GM18868 (cell line): ENCODE data around the gene S100A13.
A peak's percentile ranks its signal among the peaks of the same experiment; 100 is the strongest.
"Not testable (repeated sequence)": the region's sequence is repeated elsewhere in the genome, so short reads cannot be mapped to it uniquely, and the experiment has no call there.

Experiments
- ATAC-seq: cut with Tn5 transposase; IDR thresholded peaks from one replicate; pipeline ENCODE4 v1.9.1; 2021; ENCODE audit warnings: mild to moderate bottlenecking, moderate library complexity; ENCODE audit not compliant: unreplicated experiment

S100A13 gene

DNA sequence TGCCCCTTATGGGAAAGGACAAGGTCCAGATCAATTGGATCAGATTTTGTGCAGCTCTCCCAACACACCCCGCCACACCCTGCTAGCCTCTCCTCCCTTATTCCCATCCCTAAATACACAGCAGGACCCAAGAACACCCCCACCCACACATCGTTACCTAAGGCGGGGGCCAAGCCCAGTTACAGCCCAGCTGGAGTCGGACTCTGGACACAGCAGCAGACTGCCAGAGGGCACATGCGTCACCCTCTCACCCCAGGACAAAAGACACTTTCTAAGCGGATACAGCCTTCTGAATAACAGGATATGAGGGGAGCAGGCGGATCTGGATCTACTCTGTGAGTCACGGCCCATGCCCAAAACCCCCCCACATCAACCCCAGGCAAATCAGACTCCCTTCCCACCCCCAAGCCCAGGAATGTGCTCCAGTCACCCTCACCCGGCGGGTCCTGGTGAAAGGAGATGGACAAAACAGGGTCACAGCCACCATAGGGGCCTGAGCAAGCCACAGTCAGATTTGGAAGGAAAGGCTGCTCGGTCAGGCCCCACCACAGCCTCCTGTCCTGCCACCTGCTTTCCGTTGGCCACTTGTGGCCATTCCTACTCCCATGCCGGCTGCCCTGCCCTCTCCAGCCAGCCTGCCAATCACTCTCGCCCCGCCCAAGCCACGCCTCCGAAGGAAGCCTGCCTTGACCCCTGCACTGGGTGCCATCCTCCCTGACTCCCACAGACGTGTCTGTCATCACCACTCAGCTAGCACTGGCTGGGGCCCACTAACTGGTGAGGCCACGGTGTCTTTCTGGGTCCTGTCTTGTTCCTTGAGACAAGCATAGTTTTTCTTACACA, 18.3 kb downstream of the S100A13 start:
- no peak for ATAC-seq

DNA sequence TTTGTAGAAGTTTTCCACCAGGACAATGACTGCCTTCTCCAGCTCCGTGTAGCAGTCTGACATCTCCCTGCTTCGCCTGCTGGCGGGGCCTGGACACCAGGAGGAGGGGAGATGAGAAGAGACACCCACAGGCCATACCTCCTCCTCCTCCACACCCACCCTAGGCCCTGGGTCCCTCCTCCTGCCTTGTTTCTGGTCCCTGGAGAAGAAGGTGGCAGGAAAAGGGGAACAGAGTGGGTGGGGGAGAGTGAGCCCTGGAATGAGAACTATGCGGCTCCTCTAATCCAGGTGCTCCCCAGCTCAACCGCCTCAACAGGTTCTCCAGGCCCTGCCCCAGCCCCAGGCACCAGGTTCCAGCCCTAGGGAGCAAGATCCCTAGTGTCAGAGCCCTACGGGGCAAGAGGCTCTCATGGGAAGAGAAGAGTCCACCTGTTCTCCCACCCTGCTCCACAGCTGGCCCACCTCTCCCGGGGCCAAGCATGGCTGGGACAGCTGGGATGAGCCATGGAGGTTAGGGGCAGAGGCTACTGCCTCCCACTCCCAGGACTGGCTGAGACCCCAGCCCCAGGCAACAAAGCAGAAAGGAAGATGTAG, 19.1 kb downstream of the S100A13 start:
- no peak for ATAC-seq

DNA sequence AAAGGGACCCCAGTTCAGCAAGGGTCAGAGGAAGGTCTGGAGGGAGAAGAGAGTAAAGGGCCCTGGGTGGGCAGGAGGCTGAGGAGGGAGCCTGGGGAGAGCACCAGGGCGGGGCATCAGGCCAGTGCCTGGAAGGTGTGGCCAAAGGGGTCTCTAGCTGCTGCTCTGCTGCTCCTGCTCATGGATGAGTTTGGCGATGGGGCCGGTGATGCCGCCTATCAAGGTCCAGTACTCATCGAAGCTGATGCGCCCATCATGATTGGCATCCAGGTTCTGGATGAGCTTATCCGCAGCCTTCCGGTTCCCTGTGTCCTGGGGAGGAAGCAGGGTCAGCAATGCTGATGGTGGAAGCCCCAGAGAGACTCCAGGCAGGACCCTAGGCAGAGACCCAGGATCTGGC, 19.9 kb downstream of the S100A13 start:
- ATAC-seq = no peak

DNA sequence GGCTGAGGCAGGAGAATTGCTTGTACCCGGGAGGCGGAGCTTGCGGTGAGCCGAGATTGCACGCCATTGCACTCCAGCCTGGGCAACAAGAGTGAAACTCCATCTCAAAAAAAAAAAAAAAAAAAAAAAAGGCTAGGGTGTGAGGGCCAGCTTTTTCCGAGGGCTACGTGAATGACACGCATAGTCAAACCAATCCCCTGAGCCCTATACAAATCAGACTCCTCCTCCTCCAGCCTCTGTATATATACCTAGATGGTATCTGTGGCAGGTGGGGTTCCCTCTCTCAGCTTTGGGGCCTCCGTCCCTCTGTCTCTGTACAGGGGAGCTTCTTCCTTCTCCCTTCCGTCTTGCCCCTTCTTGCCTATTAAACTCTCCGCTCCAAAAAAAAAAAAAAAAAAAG, 21.1 kb downstream of the S100A13 start:
- ATAC-seq = no peak

DNA sequence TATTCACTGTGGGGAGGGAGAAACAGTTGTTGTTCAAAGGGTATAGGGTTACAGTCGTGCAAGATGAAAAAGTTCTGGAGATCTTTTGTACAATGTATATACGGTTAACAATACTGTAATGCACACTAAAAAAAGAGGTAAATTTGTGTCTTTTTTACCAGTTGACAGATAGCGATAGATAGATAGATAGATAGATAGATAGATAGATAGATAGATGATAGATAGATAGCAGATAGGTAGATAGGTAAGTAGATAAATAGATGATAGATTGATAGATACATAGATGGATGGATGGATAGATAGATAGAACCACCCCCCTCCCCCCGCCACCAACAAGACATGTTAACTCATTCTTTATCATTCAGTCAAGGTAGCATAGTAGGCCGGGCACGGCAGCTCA, 24.6 kb downstream of the S100A13 start:
- no peak for ATAC-seq

DNA sequence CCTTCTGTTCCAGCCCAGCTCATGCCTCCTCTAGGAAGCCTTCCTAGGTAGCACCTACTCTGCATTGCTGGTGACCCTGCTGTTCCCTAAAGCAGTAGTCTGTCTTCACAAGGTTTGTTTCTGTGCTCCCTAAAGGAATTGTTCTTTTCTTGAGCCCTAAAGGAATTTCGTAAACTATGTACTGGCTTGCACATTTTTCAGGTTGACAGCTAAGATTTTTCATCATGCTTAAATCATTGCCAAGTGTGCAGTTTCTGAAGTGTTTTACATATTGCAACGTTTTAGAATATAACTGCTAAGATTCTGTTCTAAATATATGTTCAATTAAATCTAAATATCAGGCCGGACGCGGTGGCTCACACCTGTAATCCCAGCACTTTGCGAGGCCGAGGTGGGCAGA, 27.5 kb downstream of the S100A13 start:
- ATAC-seq = no peak

DNA sequence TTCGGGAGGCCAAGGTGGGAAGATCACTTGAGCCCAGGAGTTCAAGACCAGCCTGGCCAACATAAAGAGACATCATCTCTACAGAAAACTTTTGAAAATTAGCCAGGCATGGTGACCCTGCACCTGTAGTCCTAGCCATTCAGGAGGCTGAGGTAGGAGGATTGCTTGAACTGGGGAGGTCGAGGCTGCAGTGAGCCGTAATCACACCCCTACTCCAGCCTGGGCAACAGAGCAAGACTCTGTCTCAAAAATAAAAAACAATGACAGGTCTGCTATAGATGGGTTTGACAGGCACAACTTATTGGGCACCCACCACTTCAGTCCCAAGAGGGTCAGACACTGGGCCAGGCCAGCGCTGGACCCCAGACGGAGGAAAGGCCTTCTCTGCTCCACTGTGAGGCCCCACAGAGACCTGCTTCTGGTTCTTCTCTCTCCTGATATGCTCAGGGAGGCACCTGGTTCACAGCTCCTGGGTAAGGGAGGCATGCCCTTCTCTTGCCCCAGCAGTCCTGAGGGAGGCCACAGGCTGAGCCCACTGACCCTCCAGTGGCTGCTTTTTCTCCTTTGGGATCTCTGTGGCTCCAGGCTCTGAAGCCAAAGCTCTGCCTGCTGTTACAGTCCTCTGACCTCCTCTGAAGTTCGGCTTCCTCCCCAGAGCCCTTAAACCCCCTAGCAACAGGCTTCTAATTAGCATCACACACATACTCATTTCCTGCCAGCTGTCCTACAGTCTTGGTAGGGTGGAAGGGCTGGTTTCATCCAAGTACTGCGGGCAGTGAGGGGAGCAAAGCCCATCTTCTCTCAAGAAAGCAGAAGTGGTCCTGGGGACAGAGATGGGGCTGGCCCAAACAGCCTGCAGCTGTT, 28.8 kb downstream of the S100A13 start:
- ATAC-seq = peak; percentile 95

DNA sequence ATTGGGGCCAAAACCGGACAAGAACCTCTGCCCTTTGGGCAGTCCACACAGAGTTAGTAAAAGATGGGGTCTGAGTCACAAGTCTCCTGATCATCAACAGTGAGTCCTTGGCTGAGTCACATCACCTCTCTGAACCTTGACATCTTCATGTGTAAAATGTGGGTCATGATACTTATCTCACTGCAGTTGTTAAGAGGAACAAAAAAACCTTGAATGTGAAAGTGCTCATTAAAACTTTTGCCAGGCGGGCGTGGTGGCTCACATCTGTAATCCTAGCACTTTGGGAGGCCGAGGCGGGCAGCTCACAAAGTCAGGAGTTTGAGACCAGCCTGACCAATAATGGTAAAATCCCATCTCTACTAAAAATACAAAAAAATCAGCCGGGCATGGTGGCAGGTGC, 30.1 kb downstream of the S100A13 start:
- ATAC-seq = no peak

DNA sequence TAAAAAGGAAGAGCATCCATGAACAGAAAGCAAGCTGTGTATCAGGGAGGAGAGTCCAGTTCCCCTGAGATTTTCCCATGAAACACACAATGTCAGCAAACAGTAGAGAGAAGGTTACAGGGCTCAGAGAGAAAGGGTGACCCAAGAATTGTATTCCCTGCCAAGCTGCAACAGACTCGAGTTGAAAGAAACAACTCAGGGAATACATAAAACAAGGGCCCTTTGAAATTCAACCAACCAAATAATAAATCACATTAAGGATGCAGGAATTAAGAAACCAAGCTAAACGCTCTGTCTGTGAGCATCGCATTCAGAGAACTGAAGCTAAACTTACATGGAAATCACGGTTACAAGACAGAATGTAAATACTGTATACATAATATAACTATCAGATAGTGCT, 34.6 kb downstream of the S100A13 start:
- ATAC-seq = no peak

DNA sequence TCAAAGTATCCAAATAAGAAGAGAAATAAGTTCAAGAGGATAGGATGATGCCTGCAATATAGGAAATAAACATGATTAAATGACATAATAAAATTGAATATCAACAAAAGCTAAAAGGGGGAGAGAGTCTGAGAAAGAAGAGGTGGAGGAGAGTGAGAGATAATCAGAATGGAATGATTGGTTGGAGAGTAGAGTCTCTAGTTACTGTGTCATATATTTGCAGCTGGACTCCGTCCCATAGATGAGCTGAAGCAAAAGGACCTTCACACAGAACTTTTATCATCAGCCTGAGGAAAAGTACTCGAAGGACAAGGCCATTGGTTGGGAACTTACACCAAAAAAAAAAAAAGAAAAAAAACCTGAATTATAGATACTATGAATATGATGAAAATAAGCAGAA, 38.8 kb downstream of the S100A13 start:
- no peak for ATAC-seq

DNA sequence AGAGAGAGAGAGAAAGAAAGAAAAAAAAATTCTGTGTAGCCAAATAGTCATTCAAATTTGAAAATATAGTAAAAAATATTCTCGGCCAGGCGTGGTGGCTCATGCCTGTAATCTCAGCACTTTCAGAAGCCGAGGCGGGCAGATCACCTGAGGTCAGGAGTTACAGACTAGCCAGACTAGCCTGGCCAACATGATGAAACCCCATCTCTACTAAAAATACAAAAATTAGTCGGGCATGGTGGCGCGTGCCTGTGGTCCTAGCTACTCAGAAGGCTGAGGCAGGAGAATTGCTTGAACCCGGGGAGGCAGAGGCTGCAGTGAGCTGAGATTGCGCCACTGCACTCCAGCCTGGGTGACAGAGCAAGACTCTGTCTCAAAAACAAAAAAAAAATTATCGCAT, 39.3 kb downstream of the S100A13 start:
- not testable (repeated sequence) for ATAC-seq

DNA sequence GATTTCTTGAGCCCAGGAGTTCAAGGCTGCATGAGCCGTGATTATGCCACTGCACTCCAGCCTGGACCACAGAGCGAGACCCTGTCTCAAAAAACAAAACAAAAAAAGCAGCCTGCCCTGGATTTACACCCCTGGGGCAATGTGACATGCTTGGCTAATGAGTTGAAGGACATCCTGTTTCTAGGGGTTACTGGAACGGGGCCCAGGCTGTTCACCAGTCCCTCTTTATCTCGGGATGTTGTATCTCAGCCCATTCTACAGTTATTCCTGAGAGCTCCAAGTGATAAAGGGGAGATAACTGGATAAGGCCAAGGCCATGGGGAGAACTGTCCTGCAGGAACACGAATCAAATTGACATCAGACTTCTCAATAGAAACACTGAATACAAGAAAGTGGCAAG, 40.0 kb downstream of the S100A13 start:
- no peak for ATAC-seq

DNA sequence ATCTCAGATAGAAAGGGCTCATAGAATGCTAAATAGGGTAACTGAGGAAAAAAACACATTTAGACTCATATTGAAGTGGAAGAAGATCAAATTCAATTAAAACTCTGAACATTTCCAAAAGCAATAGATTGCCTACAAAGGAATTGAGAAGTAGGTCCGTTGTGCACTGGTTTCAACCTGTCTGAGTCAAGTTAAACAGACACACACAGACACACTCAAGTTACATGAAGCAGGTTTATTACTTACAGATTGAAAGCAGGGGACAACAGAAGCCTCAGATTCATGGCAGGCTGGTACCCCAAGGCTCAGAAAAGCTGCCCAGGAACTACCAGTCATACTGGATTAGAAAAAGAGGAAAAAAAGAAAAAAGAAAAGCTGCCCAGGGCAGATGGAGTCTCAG, 41.0 kb downstream of the S100A13 start:
- no peak for ATAC-seq

DNA sequence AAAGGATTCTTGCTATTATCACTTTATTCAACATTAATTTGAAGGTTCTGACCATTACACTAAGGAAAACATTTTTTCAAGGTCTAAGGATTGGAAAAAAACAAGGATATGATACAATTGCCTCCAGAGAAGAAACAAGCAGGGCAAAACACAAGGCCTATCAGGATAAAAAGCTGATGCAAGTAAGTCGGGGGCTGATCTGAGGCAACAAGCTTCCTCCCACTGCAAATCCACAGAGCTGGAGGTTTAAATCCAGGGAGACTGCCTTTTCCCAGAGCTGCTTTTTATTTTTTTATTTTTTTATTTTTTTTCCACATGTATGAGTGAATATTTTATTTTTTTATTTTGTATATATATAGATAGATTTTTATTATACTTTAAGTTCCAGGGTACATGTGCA, 42.3 kb downstream of the S100A13 start:
- no peak for ATAC-seq

DNA sequence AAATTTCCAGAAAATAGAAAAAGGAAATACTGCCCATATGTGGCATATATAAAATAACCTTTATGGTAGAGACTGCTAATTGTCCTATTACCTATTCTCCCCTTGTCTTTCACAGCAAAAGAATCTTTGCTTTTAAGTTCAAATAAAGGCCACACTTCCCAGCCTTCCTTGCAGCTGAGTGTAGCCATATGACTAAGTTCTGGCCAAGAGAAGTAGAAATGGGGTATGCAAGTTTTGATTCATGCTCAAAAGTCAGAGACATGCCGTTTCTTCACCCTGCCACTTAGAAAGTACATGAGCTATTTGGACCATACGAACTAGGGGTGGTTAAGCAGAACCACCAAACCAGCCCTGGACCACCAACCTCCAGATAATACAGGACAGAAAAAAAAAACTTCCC, 43.3 kb downstream of the S100A13 start:
- no peak for ATAC-seq

DNA sequence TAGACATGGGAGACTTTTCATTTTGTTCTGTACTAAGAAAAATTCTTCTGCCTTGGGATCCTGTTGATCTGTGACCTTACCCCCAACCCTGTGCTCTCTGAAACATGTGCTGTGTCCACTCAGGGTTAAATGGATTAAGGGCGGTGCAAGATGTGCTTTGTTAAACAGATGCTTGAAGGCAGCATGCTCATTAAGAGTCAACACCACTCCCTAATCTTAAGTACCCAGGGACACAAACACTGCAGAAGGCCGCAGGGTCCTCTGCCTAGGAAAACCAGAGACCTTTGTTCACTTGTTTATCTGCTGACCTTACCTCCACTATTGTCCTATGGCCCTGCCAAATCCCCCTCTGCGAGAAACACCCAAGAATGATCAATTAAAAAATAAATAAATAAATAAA, 43.8 kb downstream of the S100A13 start:
- ATAC-seq = not testable (repeated sequence)

DNA sequence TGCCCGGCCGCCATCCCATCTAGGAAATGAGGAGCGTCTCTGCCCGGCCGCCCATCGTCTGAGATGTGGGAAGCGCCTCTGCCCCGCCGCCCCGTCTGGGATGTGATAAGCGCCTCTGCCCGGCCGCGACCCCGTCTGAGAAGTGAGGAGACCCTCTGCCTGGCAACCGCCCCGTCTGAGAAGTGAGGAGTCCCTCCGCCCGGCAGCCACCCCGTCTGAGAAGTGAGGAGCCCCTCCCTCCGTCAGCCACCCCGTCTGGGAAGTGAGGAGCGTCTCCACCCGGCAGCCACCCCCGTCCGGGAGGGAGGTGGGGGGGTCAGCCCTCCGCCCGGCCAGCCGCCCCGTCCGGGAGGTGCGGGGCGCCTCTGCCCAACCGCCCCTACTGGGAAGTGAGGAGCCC, 44.5 kb downstream of the S100A13 start:
- not testable (repeated sequence) for ATAC-seq

DNA sequence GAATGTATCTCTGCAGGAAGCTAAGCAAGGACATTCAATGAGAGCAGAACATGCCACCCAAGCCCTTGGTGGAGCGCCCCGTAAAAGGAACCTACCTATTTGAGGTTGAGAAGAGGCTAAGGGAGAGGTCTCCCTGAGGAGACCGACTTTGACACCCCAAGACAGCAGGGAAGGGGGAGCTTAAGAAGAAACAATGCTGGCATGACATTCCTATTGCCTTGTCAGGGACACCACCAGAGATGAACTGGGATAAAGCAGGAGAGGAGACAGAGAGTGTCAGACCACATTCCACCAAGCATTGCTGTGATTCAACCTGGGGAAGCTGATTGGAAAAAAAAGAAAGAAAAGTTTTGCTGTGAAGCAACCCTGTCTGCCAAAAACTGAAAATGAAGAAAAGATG, 48.4 kb downstream of the S100A13 start:
- ATAC-seq = no peak

DNA sequence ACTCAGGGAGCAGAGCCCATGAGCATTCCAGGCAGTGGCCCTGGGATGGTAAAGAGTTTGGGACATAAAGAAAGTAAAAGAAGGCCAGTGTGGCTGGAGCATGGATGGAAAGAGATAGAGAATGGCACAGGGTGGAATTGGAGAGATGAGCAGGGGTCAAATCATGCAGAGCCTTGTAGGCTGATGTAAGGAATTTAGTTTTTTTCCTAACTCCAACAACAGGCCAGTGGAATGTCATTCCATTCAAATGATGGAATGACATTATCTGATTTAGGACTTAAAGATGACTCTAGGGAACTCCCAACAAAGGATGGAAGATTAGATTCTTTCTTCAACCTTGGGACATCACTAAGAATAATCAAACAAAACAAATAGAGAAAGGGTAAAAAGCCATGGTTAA, 48.8 kb downstream of the S100A13 start:
- ATAC-seq = no peak

DNA sequence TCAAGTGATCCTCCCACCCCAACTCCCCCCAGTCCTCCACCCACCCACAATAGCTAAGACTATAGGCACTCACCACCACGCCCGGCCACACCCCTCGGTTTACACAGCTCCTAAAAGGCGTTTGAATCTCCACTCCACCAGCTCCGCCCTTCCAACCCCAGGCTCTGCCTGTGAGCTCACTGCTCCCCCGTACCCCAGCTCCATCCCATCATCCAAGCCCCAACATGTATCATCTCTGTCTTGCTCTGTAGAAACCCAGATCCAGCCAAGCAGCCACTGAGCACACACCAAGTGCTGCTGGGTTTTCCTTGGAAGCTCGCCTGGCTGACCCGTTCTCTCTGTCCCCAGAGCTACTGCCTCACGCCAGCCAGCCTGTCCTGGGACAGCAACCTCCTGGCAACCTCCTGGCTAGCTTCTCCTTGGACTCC, 49.7 kb downstream of the S100A13 start:
- ATAC-seq = no peak

DNA sequence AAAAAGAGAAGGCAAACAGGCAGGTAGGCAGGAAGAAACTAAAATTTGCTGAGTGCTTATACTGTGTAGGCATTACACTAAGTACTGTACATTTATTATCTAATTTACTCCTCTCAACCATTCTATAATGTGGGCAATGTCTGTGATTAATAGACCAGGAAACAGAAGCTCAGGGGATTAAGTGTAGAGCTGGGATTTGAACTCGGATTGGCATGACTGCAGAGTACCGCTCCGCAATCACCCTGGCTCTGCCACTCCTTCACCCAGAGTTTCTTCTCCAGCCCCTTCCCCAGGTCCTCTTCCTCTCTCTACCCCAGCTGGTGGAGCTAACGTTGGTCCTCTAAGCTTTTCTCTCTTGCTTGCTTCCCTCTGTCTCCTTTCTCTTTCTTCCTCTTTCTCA, 50.2 kb downstream of the S100A13 start:
- no peak for ATAC-seq

DNA sequence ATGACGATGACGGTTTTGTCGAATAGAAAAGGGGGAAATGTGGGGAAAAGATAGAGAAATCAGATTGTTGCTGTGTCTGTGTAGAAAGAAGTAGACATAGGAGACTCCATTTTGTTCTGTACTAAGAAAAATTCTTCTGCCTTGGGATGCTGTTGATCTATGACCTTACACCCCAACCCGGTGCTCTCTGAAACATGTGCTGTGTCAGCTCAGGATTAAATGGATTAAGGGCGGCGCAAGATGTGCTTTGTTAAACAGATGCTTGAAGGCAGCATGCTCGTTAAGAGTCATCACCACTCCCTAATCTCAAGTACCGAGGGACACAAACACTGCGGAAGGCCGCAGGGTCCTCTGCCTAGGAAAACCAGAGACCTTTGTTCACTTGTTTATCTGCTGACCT, 51.8 kb downstream of the S100A13 start:
- ATAC-seq = not testable (repeated sequence)
